Smooth muscle cell (in vitro differentiated cells): Measurements from ENCODE around the gene CACNG4. TPM values are rescaled to one million over a fixed set of nuclear protein-coding genes. Genes with fewer than 3 reads are reported as not detected.

ENCODE experiments used
- DNase-seq: peaks from one replicate; lab custom pipeline; 2025; ENCODE audit not compliant: unreplicated experiment; lab: John Stamatoyannopoulos, UW
- H2AFZ ChIP-seq: fragments of 200-600 bp; sonication (generic); 2 replicates; pipeline ENCODE4 v1.6.0; 2016; ENCODE audit warnings: antibody characterized with exemption, low read depth, mild to moderate bottlenecking
- H3F3A ChIP-seq: fragments of 200-600 bp; sonication (generic); 2 replicates; pipeline ENCODE4 v1.6.0; 2017; ENCODE audit warnings: antibody characterized with exemption, low read depth
- H3K27ac ChIP-seq: fragments of 200-600 bp; sonication (generic); 2 replicates; pipeline ENCODE4 v1.5.1; 2016; ENCODE audit warnings: low read depth, mild to moderate bottlenecking
- H3K27me3 ChIP-seq: fragments of 200-600 bp; sonication (generic); 2 replicates; pipeline ENCODE4 v1.6.1; 2016; ENCODE audit warnings: low read depth, mild to moderate bottlenecking
- H3K36me3 ChIP-seq: fragments of 200-600 bp; sonication (generic); 2 replicates; pipeline ENCODE4 v1.5.1; 2016; ENCODE audit warnings: low read depth
- H3K4me1 ChIP-seq: fragments of 200-600 bp; sonication (generic); 2 replicates; pipeline ENCODE4 v1.5.1; 2016; ENCODE audit warnings: low read depth
- H3K4me2 ChIP-seq: fragments of 200-600 bp; sonication (generic); 2 replicates; pipeline ENCODE4 v1.6.0; 2016; ENCODE audit warnings: mild to moderate bottlenecking
- H3K4me3 ChIP-seq: fragments of 200-600 bp; sonication (generic); 2 replicates; pipeline ENCODE4 v1.5.1; 2016; ENCODE audit warnings: mild to moderate bottlenecking
- H3K79me2 ChIP-seq: fragments of 200-600 bp; sonication (generic); 2 replicates; pipeline ENCODE4 v1.6.0; 2016; ENCODE audit warnings: low read depth, mild to moderate bottlenecking
- H3K9ac ChIP-seq: fragments of 200-600 bp; sonication (generic); 2 replicates; pipeline ENCODE4 v1.6.0; 2016; ENCODE audit warnings: low read depth
- H3K9me3 ChIP-seq: fragments of 200-600 bp; sonication (generic); replicated peaks from 2 replicates; pipeline ENCODE4 v1.5.1; 2016; ENCODE audit warnings: low read depth
- H4K20me1 ChIP-seq: fragments of 200-600 bp; sonication (generic); 2 replicates; pipeline ENCODE4 v1.6.0; 2016; ENCODE audit warnings: low read depth
- WGBS: methylation state at CpG from one replicate; pipeline ENCODE4 v1.1.7; 2016; ENCODE audit warnings: low lambda C conversion rate; 5-methylcytosine and 5-hydroxymethylcytosine counted together
- polyA plus RNA-seq: library from polyadenylated mRNA; unstranded; fragments of >200 nt; fragmentation: Nextera tagmentation; extraction: Ambion mirVana; gene quantifications from 2 replicates; pipeline ENCODE4 v1.2.1, GENCODE V29; 2016
- total RNA-seq: library from RNA; depleted of rRNA; stranded (reverse); fragments of >200 nt; gene quantifications from 2 replicates; pipeline ENCODE4 v1.2.3, GENCODE V29; 2014
- TF ChIP-seq, protein P1 (sequence below): fragments of 200-600 bp; sonication (generic); IDR thresholded peaks from 2 replicates; pipeline ENCODE4 v1.5.1; 2017; ENCODE audit warnings: borderline replicate concordance, mild to moderate bottlenecking, antibody characterized with exemption; ENCODE audit not compliant: insufficient read depth, poor library complexity, severe bottlenecking

CACNG4 gene
- total and polyA plus RNA-seq, 2 experiments from 2014 or later = 1.4 to 6.5 TPM

DNA sequence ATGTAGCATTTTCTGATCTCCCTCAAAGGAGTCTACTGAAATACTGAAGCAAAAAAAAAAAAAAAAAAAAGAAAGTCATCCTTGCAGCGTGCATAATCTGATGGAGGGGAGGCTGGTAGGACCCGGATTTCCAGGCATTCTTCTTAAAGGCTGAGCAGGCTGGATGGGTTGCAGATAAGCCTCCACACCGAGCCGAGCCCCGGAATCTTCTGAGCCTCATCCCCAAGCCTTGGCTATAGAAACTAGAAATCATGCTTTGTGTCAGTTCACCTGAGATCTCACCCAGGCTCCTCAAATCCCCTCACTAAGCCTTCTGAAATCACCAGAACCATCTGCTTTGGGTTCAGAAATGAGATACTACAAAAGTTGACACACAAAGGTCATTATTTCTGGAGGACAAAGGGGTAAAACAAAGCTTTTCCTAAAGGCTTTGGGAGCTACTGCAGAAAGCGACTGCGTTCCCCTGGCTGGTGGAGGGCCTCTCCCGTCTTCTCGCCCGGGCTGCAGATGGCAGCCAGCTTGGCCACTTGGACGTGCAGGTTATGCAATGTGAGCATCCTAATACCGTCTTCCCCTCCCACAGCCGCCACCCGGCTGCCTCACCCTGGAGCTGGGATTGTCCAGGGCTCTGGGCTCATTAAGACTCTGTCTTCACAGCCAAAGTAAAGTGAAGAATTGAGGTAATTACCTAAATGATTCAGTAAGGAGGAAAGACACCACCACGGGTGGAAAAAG, 4.7 kb upstream of the CACNG4 start:
- Histone ChIP-seq H3K79me2 (no peaks in the 10 kb centered on the region), H3K36me3 (no peaks in the 10 kb centered on the region), H3F3A (no peaks in the 10 kb centered on the region), H4K20me1 (no peaks in the 10 kb centered on the region), H3K9me3 (no peaks in the 10 kb centered on the region), H3K9ac (no peak overlapping the region), H3K27me3 (peaks cover 49% of the 10 kb centered on the region), H3K27ac (no peak overlapping the region), H3K4me3 (no peak overlapping the region), H3K4me2 (no peak overlapping the region), H2AFZ (no peak overlapping the region), H3K4me1 (peaks cover 5% of the 10 kb centered on the region)
- 86% methylated on average over 15 of the region's 15 CpGs for WGBS
- TF ChIP-seq, protein P1, sequence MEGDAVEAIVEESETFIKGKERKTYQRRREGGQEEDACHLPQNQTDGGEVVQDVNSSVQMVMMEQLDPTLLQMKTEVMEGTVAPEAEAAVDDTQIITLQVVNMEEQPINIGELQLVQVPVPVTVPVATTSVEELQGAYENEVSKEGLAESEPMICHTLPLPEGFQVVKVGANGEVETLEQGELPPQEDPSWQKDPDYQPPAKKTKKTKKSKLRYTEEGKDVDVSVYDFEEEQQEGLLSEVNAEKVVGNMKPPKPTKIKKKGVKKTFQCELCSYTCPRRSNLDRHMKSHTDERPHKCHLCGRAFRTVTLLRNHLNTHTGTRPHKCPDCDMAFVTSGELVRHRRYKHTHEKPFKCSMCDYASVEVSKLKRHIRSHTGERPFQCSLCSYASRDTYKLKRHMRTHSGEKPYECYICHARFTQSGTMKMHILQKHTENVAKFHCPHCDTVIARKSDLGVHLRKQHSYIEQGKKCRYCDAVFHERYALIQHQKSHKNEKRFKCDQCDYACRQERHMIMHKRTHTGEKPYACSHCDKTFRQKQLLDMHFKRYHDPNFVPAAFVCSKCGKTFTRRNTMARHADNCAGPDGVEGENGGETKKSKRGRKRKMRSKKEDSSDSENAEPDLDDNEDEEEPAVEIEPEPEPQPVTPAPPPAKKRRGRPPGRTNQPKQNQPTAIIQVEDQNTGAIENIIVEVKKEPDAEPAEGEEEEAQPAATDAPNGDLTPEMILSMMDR = no peak
- DNase-seq = no peak

DNA sequence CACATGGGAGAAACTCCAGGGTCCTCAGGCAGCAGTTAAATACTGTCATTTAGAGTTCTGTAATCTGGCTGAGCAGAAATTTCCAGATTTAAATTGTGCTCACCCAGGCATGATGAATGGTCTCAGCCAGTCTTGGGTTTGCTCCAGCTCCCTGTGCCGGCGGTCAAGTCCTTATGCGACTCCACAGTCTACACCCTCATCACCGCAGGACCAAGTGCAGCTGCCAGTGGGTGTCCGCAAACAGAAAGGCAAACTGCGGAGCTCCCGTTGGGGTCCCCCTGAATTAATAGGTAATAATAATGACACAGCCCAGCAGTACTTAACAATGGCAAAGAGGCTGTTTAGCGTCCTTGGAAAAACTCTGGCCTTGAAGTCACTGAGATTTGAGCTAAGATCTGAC, 3.9 kb upstream of the CACNG4 start:
- H3K9me3 ChIP-seq = no peaks in the 10 kb centered on the region
- H3K27me3 ChIP-seq = peaks cover 57% of the 10 kb centered on the region
- H3K4me3 ChIP-seq = no peak overlapping the region
- WGBS = 84% methylated on average over 8 of the region's 8 CpGs
- DNase-seq = no peak
- H3K4me1 ChIP-seq = peaks cover 5% of the 10 kb centered on the region
- TF ChIP-seq, protein P1 = no peak
- no peak overlapping the region for H3K9ac ChIP-seq
- H3K79me2 ChIP-seq = no peaks in the 10 kb centered on the region
- H3K36me3 ChIP-seq = no peaks in the 10 kb centered on the region
- no peak overlapping the region for H2AFZ ChIP-seq
- no peak overlapping the region for H3K27ac ChIP-seq
- H3F3A ChIP-seq = no peaks in the 10 kb centered on the region
- no peaks in the 10 kb centered on the region for H4K20me1 ChIP-seq
- no peak overlapping the region for H3K4me2 ChIP-seq

DNA sequence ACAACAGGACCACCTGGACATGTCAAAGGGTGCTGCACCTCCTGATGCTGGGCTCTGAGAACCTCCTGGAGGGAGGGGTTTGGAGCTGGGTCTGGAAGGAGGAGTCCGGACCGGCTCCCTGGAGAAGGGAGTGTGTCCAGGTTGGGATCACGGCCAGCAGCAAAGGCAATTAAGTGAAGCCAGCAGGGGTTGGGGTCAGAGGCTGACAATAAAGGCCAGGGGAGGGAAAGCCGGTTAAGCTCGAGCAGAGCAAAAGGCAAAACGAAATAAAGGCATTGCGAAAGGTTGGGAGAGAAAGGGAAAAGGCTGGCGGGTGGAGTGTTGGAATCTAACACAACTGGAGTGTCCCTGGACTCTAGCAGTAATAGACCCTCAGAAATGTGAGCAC, 992 bp upstream of the CACNG4 start:
- H3K36me3 ChIP-seq = no peaks in the 10 kb centered on the region
- no peak overlapping the region for H2AFZ ChIP-seq
- H3K9ac ChIP-seq = no peak overlapping the region
- H3K4me1 ChIP-seq = peaks cover 14% of the 10 kb centered on the region
- H3F3A ChIP-seq = no peaks in the 10 kb centered on the region
- no peaks in the 10 kb centered on the region for H3K79me2 ChIP-seq
- H3K4me3 ChIP-seq = no peak overlapping the region
- DNase-seq = no peak
- peak overlapping the region; percentile 79 for H3K4me2 ChIP-seq
- no peak overlapping the region for H3K27ac ChIP-seq
- 17% methylated on average over 8 of the region's 8 CpGs for whole genome bisulfite sequencing
- no peaks in the 10 kb centered on the region for H3K9me3 ChIP-seq
- TF ChIP-seq, protein P1 = no peak
- peaks cover 7% of the 10 kb centered on the region for H4K20me1 ChIP-seq
- peaks cover 83% of the 10 kb centered on the region for H3K27me3 ChIP-seq
